ENCODE measurements around the gene CLDN16. TPM values are rescaled to one million over a fixed set of nuclear protein-coding genes. Genes with fewer than 3 reads are reported as not detected.

CLDN16 gene
- total RNA-seq, 1 experiment from 2014 or later = not detected

DNA sequence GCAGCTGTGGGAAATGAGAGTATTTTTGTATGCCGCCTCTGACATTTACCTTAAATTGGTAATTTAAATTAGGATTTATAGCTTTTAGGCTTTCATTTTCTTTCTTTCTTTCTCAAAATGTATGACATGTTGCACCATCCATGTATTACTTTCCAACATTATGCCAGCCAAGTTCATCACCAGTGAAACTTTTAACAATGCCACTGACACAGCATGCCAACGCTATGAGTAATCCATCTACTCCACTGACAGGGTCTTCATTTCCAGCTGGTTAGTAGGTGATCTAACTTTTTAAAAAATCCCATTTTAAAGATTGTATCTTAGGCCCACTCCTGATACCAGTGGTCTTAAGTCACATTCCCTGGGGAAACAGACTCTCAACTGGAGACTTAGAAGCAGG lies 21.8 kb upstream of the CLDN16 start (continued):
- TF ChIP-seq, protein P1, sequence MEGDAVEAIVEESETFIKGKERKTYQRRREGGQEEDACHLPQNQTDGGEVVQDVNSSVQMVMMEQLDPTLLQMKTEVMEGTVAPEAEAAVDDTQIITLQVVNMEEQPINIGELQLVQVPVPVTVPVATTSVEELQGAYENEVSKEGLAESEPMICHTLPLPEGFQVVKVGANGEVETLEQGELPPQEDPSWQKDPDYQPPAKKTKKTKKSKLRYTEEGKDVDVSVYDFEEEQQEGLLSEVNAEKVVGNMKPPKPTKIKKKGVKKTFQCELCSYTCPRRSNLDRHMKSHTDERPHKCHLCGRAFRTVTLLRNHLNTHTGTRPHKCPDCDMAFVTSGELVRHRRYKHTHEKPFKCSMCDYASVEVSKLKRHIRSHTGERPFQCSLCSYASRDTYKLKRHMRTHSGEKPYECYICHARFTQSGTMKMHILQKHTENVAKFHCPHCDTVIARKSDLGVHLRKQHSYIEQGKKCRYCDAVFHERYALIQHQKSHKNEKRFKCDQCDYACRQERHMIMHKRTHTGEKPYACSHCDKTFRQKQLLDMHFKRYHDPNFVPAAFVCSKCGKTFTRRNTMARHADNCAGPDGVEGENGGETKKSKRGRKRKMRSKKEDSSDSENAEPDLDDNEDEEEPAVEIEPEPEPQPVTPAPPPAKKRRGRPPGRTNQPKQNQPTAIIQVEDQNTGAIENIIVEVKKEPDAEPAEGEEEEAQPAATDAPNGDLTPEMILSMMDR (IDR thresholded peaks at IDR 0.05 in 2 of 3, conservative IDR thresholded peaks at IDR 0.05 in 1 of 3; ENCODE audit: borderline replicate concordance in 1 of 3, insufficient read depth in 1 of 3, low read depth in 2 of 3, low read length in 2 of 3) = no peak
- no peak for TF ChIP-seq POLR2A (IDR thresholded peaks at IDR 0.05; ENCODE audit: borderline replicate concordance, extremely low read depth, insufficient read depth, insufficient read length)
- TF ChIP-seq YY1 (IDR thresholded peaks at IDR 0.05; ENCODE audit: extremely low read depth, insufficient replicate concordance, low read depth, low read length) = no peak
- no peak for TF ChIP-seq ZNF274 (IDR thresholded peaks at IDR 0.05; ENCODE audit: low read depth, low read length)
- TF ChIP-seq EZH2phosphoT487 (IDR thresholded peaks at IDR 0.05; ENCODE audit: borderline replicate concordance) = no peak
- no peak for TF ChIP-seq ELF1 (IDR thresholded peaks at IDR 0.05; ENCODE audit: borderline replicate concordance, low read depth)

DNA sequence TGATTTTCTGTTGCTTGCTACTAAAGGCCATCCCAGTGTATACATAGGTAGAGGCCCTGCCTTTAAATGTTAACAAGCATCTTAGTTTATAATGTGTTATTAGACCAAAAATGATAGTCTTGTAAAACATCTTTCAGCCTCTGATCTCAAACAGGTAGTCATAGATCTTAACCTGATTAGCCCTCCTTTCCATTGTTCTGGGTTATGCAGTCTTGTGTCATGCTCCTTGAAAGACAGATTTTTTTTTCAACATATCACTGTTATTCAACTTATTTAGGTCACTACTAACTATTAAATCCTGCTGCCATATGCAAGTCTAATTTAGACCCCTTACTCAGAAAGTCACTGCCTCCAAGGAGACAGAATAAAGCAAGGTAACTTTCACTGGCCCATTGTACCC lies 19.1 kb upstream of the CLDN16 start:
- no peak for ATAC-seq
- Histone ChIP-seq H3K27me3 (ENCODE audit: insufficient read depth, low read length) (no peaks in the 10 kb centered on the region), H3K36me3 (ENCODE audit: control insufficient read depth in 1 of 2, insufficient read depth in 2 of 2, low read length in 2 of 2) (no peaks in the 10 kb centered on the region), H3K4me3 (replicated peaks in 1 of 2; ENCODE audit: low read depth in 1 of 2, low read length in 2 of 2) (no peak overlapping the region), H3K4me2 (ENCODE audit: low read length) (no peak overlapping the region), H3K27ac (ENCODE audit: low read depth, low read length) (no peak overlapping the region), H3K9me3 (ENCODE audit: control insufficient read depth in 1 of 2, insufficient read depth in 1 of 2, low read depth in 1 of 2, low read length in 2 of 2) (no peaks in the 10 kb centered on the region), H3K4me1 (ENCODE audit: control insufficient read depth in 1 of 2, insufficient read depth in 2 of 2, low read length in 2 of 2) (no peaks in the 10 kb centered on the region), H4K20me1 (ENCODE audit: insufficient read depth) (no peaks in the 10 kb centered on the region), H2AFZ (ENCODE audit: low read depth, low read length, poor library complexity, severe bottlenecking) (no peak overlapping the region), H3K79me2 (ENCODE audit: insufficient read depth, low read length) (no peaks in the 10 kb centered on the region), H3K9me2 (ENCODE audit: insufficient read depth) (no peaks in the 10 kb centered on the region), H3K9ac (ENCODE audit: low read length) (no peak overlapping the region)
- ChIA-PET POLR2A (no interaction called here), CTCF (no interaction called here), RAD21 (ENCODE audit: low non-redundant PET in 1 of 2, low total read pairs in 2 of 2, uncharacterized antibody in 2 of 2, unreplicated experiment in 2 of 2) (no interaction called here)
- intact Hi-C loops (cut with micrococcal nuclease) = no loop called here
- TF ChIP-seq ZNF274 (IDR thresholded peaks at IDR 0.05; ENCODE audit: low read depth, low read length) (no peak), EGR1 (IDR thresholded peaks at IDR 0.05; ENCODE audit: low read depth) (no peak), EZH2phosphoT487 (IDR thresholded peaks at IDR 0.05; ENCODE audit: borderline replicate concordance) (no peak), ZFX (IDR thresholded peaks at IDR 0.05) (no peak), EZH2 (IDR thresholded peaks at IDR 0.05) (no peak), POLR2AphosphoS5 (IDR thresholded peaks at IDR 0.05; ENCODE audit: low read depth, low read length) (no peak), SIN3A (IDR thresholded peaks at IDR 0.05; ENCODE audit: low read depth) (no peak), SP1 (IDR thresholded peaks at IDR 0.05; ENCODE audit: low read depth) (no peak)
- TF ChIP-seq, protein P2, sequence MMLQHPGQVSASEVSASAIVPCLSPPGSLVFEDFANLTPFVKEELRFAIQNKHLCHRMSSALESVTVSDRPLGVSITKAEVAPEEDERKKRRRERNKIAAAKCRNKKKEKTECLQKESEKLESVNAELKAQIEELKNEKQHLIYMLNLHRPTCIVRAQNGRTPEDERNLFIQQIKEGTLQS (IDR thresholded peaks at IDR 0.05) = no peak
- TF ChIP-seq, protein P3, sequence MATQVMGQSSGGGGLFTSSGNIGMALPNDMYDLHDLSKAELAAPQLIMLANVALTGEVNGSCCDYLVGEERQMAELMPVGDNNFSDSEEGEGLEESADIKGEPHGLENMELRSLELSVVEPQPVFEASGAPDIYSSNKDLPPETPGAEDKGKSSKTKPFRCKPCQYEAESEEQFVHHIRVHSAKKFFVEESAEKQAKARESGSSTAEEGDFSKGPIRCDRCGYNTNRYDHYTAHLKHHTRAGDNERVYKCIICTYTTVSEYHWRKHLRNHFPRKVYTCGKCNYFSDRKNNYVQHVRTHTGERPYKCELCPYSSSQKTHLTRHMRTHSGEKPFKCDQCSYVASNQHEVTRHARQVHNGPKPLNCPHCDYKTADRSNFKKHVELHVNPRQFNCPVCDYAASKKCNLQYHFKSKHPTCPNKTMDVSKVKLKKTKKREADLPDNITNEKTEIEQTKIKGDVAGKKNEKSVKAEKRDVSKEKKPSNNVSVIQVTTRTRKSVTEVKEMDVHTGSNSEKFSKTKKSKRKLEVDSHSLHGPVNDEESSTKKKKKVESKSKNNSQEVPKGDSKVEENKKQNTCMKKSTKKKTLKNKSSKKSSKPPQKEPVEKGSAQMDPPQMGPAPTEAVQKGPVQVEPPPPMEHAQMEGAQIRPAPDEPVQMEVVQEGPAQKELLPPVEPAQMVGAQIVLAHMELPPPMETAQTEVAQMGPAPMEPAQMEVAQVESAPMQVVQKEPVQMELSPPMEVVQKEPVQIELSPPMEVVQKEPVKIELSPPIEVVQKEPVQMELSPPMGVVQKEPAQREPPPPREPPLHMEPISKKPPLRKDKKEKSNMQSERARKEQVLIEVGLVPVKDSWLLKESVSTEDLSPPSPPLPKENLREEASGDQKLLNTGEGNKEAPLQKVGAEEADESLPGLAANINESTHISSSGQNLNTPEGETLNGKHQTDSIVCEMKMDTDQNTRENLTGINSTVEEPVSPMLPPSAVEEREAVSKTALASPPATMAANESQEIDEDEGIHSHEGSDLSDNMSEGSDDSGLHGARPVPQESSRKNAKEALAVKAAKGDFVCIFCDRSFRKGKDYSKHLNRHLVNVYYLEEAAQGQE (IDR thresholded peaks at IDR 0.05; ENCODE audit: low read depth) = no peak
- DNase-seq (ENCODE audit: low read depth, low spot score) = no peak
- no TSS peak for BruUV-seq (replicated peaks)

All from HCT116 (cell line).